HUES64 (cell line): Measurements from ENCODE around the gene TEX28.

Experiments used
- H3K27ac ChIP-seq: 2 replicates; pipeline ENCODE4 v1.7.0; 2013; ENCODE audit warnings: low read depth, low read length, inconsistent platforms
- H3K27me3 ChIP-seq: 2 replicates; pipeline ENCODE4 v1.6.1; 2013; ENCODE audit warnings: mild to moderate bottlenecking, low read length; ENCODE audit not compliant: insufficient read depth
- H3K36me3 ChIP-seq: 2 replicates; pipeline ENCODE4 v1.6.1; 2013; ENCODE audit warnings: mild to moderate bottlenecking, low read length; ENCODE audit not compliant: insufficient read depth
- H3K4me1 ChIP-seq: 2 replicates; pipeline ENCODE4 v1.6.1; 2013; ENCODE audit warnings: mild to moderate bottlenecking, low read length, moderate library complexity; ENCODE audit not compliant: insufficient read depth
- H3K4me3 ChIP-seq: 2 replicates; pipeline ENCODE4 v1.5.1; 2013; ENCODE audit warnings: mild to moderate bottlenecking, low read length, moderate library complexity
- H3K9ac ChIP-seq: 2 replicates; pipeline ENCODE4 v1.6.1; 2013; ENCODE audit warnings: mild to moderate bottlenecking, low read depth, low read length
- H3K9me3 ChIP-seq: 2 replicates; pipeline ENCODE4 v1.6.1; 2013; ENCODE audit warnings: low read depth, low read length; ENCODE audit not compliant: insufficient read depth
- WGBS: fragments of 150-250, 120-280 bp; methylation state at CpG from one replicate; pipeline ENCODE4 v1.1.7; 2013; ENCODE audit warnings: missing lambda C conversion rate; 5-methylcytosine and 5-hydroxymethylcytosine counted together

Gene TEX28

DNA sequence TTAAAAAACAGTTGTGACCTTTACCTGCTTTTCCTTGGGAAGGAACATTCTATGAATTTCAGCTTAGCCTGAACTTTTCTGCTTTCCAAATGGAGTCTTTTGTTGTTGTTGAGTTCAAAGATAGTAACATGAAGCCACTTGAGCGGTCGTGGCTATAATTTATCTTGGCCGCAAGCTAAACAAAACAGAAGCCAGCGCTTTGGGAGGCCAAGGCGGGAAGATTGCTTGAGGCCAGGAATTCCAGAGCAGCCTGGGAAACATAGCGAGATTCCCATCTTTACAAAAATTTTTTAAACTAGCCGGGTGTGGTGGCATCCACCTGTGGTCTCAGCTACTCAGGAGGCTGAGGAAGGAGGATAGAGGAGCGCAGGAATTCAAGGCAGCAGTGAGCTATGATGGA lies 30.6 kb upstream of the TEX28 start:
- Histone ChIP-seq H3K9ac (no peak overlapping the region), H3K27me3 (no peaks in the 10 kb centered on the region), H3K4me3 (no peak overlapping the region), H3K27ac (no peak overlapping the region), H3K36me3 (no peaks in the 10 kb centered on the region), H3K9me3 (no peaks in the 10 kb centered on the region), H3K4me1 (no peaks in the 10 kb centered on the region)
- WGBS = 91% methylated on average over 8 of the region's 8 CpGs

DNA sequence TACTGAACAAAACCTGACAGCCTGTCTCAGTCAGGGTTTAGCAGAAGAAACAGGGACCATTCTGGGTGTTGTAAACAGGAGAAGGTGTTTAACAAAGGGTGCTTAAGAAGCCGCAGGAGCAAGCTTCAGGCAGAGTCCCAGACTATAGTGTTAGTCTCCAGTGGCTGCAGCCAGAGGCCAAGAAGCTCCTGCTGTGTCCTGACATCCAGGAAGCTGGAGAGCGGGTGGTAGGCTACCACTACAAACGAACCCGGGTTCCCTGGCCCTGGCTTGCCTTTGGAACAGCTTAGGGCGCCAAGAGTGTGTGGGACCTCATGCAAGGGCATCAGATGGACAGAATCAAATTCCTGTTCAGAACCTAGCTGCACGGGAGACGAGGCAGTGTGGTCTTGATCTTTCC lies 28.6 kb upstream of the TEX28 start:
- Histone ChIP-seq H3K9me3 (no peaks in the 10 kb centered on the region), H3K36me3 (no peaks in the 10 kb centered on the region), H3K4me3 (no peak overlapping the region), H3K9ac (no peak overlapping the region), H3K27ac (no peak overlapping the region), H3K27me3 (no peaks in the 10 kb centered on the region), H3K4me1 (no peaks in the 10 kb centered on the region)
- 67% methylated on average over 7 of the region's 7 CpGs for WGBS

DNA sequence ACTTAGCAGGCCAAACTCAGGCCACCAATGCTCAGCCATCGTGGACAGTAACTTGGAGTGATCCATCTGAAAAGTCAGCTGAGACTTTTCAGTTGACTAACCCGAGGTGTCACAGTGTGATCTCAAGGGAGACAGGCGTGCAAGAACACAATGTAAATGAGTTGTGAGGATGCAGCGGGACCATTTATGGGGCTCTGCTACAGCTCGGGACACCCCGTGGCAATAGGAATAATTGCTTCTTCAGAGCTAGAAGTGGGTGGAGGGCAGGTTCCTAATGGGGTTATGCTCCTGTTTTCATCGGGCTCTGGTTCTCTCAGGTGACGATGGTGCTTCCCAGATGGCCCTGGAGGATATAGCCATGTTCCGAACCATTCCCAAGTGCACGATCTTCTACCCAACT lies 28.0 kb upstream of the TEX28 start:
- Histone ChIP-seq H3K9ac (no peak overlapping the region), H3K27me3 (no peaks in the 10 kb centered on the region), H3K9me3 (no peaks in the 10 kb centered on the region), H3K4me3 (no peak overlapping the region), H3K4me1 (no peaks in the 10 kb centered on the region), H3K27ac (no peak overlapping the region), H3K36me3 (no peaks in the 10 kb centered on the region)
- WGBS = 94% methylated on average over 10 of the region's 10 CpGs

DNA sequence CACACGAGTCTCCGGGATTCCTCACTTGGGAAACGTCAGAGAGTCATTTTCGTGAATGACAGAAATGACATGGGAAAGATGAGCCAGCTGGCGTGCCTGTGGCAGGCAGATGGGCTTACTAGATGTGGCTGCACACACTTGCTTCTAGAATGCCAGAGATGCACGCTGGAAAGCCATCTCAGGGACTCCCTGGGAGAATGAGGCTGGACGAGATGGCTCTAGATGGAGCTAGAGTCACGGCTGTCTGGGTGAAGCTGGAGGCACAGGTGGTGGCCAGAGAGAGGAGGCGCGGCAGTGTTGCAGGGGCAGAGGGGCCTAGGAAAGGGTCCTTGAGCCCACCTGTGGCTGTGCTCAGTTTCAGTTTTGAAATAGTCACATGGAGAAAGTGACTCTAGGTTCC lies 26.7 kb upstream of the TEX28 start:
- no peaks in the 10 kb centered on the region for H3K9me3 ChIP-seq
- H3K9ac ChIP-seq = no peak overlapping the region
- H3K36me3 ChIP-seq = no peaks in the 10 kb centered on the region
- 76% methylated on average over 10 of the region's 10 CpGs for WGBS
- no peak overlapping the region for H3K27ac ChIP-seq
- no peaks in the 10 kb centered on the region for H3K27me3 ChIP-seq
- no peaks in the 10 kb centered on the region for H3K4me1 ChIP-seq
- H3K4me3 ChIP-seq = no peak overlapping the region

DNA sequence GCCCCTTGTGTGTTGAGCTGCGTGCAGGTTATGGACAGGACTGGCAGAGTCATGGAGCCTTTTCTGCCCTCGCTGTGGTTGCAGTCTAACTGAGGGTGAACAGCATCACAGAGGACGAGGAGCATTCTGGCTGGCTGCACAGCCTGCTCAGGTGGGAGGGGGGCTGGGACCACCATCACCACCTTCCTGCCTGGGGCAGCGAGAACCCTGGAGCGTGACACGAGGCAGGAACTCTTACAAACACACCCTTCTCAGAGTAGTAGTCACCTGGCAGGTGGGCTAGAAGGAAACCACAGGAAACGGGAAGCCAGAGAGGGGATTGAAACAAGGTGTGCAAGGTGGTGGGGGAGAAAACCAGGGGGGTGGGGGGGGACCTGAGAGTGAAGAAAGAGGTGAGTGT lies 26.2 kb upstream of the TEX28 start:
- H3K9me3 ChIP-seq = no peaks in the 10 kb centered on the region

DNA sequence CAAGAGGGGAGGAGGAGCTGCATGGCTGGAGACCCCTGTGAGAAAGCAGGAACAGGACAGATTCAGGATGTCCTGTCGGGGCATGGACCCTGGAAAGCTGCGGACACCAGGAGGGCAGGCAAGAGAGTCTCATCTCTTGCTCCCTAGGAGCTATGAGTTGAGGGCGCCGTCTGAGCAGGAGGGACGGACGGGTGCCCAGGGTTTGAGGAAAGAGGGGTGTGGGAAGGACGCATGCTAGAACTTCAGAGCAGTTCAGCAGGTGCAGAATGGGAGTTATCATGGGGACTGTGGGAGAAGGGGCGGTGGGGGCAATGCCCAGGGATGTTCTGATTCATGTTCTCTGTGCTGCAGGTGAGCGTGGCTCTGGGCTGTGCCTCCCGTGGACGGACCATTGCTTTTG lies 25.5 kb upstream of the TEX28 start:
- Histone ChIP-seq H3K9ac (no peak overlapping the region), H3K36me3 (no peaks in the 10 kb centered on the region), H3K9me3 (no peaks in the 10 kb centered on the region), H3K4me3 (no peak overlapping the region), H3K27ac (no peak overlapping the region), H3K4me1 (no peaks in the 10 kb centered on the region), H3K27me3 (no peaks in the 10 kb centered on the region)
- whole genome bisulfite sequencing = 95% methylated on average over 11 of the region's 11 CpGs

More for the DNA sequence above, 26.2 kb upstream of the TEX28 start:
- H3K9ac ChIP-seq = no peak overlapping the region
- 87% methylated on average over 6 of the region's 7 CpGs for WGBS
- H3K4me1 ChIP-seq = no peaks in the 10 kb centered on the region
- H3K27ac ChIP-seq = no peak overlapping the region
- no peaks in the 10 kb centered on the region for H3K27me3 ChIP-seq
- H3K36me3 ChIP-seq = no peaks in the 10 kb centered on the region
- H3K4me3 ChIP-seq = no peak overlapping the region

DNA sequence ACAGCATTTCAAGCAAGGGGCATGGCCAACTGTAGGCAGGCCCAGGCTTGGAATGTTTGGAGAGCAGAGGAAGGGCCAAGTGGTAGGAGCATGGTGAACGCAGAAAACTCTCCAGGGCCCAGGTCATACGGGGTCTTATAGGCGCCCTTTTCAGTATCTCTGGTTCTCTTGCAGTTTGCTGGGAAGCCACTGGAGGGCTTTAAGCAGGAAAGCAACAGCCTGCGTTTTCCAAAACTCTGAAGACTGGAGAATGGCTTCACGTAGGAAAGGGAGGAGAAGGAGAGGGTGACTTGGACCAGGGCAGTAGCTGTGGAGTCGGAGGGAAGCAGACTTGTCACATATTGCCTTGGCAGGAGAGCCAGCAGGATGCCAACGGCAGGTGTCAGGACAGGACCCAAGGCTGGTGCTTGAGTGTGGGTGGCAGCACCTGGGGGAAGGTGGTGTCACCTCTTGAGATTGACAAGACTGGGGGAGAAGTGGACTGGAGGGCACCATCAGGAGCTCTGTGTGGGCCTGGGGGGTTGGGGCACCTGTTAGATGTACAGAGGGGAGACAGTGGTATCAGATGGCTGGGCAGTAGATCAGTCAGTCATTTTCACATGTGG lies 22.6 kb upstream of the TEX28 start:
- Histone ChIP-seq H3K4me3 (no peak overlapping the region), H3K9me3 (no peaks in the 10 kb centered on the region), H3K27me3 (no peaks in the 10 kb centered on the region), H3K4me1 (no peaks in the 10 kb centered on the region), H3K36me3 (no peaks in the 10 kb centered on the region), H3K27ac (no peak overlapping the region), H3K9ac (no peak overlapping the region)
- whole genome bisulfite sequencing = 37% methylated on average over 7 of the region's 7 CpGs

DNA sequence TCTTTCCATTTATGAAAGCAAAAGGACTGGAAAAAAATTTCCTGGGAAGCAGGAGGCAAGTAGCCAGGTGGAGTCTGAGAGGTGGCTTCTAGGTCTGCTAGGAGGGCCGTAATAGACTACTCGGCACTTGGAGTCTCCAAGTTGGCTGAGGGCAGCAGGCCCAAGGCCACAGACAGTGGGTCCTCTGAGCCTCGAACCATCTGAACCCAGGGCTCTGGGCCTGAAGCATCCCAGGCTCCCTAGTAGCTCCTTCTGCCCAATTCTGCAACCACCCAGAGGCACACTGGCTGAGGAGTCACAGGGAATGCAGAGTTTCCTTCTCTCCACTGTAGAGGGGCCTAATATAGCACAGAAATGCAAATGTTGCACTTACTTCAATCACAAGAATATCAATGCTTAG lies 20.5 kb upstream of the TEX28 start:
- Histone ChIP-seq H3K9me3 (no peaks in the 10 kb centered on the region), H3K27me3 (no peaks in the 10 kb centered on the region), H3K36me3 (no peaks in the 10 kb centered on the region), H3K4me1 (no peaks in the 10 kb centered on the region), H3K4me3 (no peak overlapping the region), H3K9ac (no peak overlapping the region), H3K27ac (no peak overlapping the region)
- WGBS = 100% methylated on average over 3 of the region's 3 CpGs

DNA sequence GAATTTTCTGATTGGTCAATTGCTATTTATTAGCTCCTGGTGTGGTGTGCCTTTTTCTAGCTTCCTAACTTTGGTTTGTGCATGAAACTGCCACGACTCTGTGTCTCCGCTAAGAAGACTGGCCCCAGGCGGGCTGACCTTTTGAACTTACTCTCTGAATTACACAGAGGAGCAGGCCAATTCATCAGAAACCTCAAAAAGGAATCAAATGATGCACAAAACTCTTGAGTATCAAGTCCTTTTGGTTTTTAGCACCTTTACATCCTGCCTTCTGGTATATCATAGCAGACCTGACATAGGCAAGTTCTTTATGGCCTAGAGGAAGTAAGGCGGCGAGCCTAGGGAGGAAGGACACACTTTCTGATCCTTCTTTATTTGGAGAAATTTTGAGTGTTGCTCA lies 18.2 kb upstream of the TEX28 start:
- Histone ChIP-seq H3K4me1 (no peaks in the 10 kb centered on the region), H3K36me3 (no peaks in the 10 kb centered on the region), H3K4me3 (no peak overlapping the region), H3K27ac (no peak overlapping the region), H3K9ac (no peak overlapping the region), H3K27me3 (no peaks in the 10 kb centered on the region), H3K9me3 (no peaks in the 10 kb centered on the region)
- WGBS = 92% methylated on average over 5 of the region's 5 CpGs

DNA sequence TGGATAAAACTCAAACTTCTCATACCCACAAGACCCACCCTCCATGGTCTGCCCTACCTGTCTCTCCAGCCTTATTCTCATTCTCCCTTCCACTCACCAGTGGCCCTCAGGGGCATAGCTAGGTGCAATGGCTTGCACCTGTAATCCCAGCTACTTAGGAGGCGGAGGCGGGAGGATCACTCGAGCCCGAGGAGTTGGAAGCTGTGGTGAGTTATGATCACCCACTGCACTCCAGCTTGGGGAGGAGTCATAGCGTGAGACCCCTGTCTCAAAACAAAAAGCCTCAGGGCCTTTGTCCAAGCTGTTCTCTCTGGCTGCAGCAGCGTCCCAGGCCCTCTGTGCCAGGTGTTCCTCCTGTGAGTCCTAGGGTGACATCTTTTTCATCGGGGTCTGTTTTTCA lies 17.2 kb upstream of the TEX28 start:
- Histone ChIP-seq H3K36me3 (no peaks in the 10 kb centered on the region), H3K9ac (no peak overlapping the region), H3K4me3 (no peak overlapping the region), H3K27me3 (no peaks in the 10 kb centered on the region), H3K4me1 (no peaks in the 10 kb centered on the region), H3K9me3 (no peaks in the 10 kb centered on the region), H3K27ac (no peak overlapping the region)
- WGBS = 96% methylated on average over 7 of the region's 7 CpGs

DNA sequence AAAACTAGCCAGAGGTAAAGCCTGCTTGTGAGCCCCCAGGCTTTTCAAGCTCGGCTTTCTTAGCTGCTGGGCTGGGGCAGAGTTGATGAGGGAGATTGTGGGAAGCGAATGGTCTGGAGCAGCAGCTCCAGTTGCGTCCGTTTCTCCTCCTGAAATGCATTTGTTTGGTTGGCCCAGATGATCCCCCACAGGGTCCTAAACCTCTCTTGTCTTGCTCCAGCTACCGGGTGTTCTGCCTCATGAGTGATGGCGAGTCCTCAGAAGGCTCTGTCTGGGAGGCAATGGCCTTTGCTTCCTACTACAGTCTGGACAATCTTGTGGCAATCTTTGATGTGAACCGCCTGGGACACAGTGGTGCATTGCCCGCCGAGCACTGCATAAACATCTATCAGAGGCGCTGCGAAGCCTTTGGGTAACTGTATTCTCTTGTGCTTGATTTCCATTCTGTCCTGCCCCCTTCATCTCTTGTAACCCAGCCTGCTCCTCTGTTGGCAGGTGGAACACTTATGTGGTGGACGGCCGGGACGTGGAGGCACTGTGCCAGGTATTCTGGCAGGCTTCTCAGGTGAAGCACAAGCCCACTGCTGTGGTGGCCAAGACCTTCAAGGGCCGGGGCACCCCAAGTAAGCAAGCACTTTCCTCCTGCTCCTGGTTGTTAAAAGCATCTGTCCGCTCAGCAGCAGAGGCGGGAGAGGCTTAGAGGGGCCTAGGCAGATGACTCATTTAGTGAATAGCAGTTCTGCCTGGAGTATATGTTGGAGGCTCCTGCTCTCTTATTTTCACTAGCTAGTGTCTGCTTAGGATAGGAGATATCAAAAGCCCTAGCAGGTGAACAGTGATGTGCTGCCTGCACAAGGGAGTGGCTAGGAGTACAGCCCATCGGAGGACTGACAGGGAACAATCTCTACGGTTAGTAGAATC lies 16.0 kb upstream of the TEX28 start:
- WGBS = 81% methylated on average over 19 of the region's 19 CpGs
- H3K27me3 ChIP-seq = no peaks in the 10 kb centered on the region

More for the DNA sequence above, 16.0 kb upstream of the TEX28 start:
- Histone ChIP-seq H3K36me3 (no peaks in the 10 kb centered on the region), H3K9me3 (no peaks in the 10 kb centered on the region), H3K9ac (no peak overlapping the region), H3K4me1 (no peaks in the 10 kb centered on the region), H3K27ac (no peak overlapping the region), H3K4me3 (no peak overlapping the region)
